Right lobe of liver (tissue), 6 donors: ENCODE measurements around the gene SUSD5. TPM values are rescaled to one million over a fixed set of nuclear protein-coding genes. Genes with fewer than 3 reads are reported as not detected.

Experiments
- ATAC-seq, 4 donors: fragments of 200-7000 bp; cut with Tn5 transposase; one replicate each; pipeline ENCODE4 v1.9.1; 2020; ENCODE audit warnings: mild to moderate bottlenecking in 4 of 4, moderate library complexity in 4 of 4
- DNase-seq, 3 donors: peaks; one replicate each; pipeline ENCODE4 v3.0.0-alpha.2; 2020
- H3K27ac ChIP-seq, 3 donors: fragments of 200-600 bp; one replicate each; pipeline ENCODE4 v1.8.0; 2022
- H3K27me3 ChIP-seq, 2 donors: fragments of 200-600 bp; one replicate each; pipeline ENCODE4 v1.8.0; 2022
- H3K36me3 ChIP-seq, 4 donors: fragments of 200-600 bp; sonication (generic) in 1 of 4; one replicate each; pipeline versions ENCODE4 v1.5.1 to v1.8.0; 2017 to 2022; ENCODE audit warnings: control low read depth in 1 of 4
- H3K4me1 ChIP-seq, 4 donors: fragments of 200-600 bp; sonication (generic) in 1 of 4; one replicate each; pipeline versions ENCODE4 v1.5.1 to v1.8.0; 2017 to 2022; ENCODE audit warnings: control low read depth in 1 of 4
- H3K4me3 ChIP-seq, 3 donors: fragments of 200-600 bp; one replicate each; pipeline ENCODE4 v1.8.0; 2022
- H3K9me3 ChIP-seq, 4 donors: fragments of 200-600 bp; sonication (generic) in 1 of 4; one replicate each; pipeline versions ENCODE4 v1.5.1 to v1.8.0; 2017 to 2022; ENCODE audit warnings: control low read depth in 1 of 4
- CTCF ChIP-seq, 4 donors: fragments of 200-600 bp in 3 of 4; fragments of 450-650 bp in 1 of 4; IDR thresholded peaks; one replicate each; pipeline versions ENCODE4 v1.5.1 to v1.8.0; 2016 to 2022; ENCODE audit warnings: antibody characterized with exemption in 4 of 4, mild to moderate bottlenecking in 2 of 4
- POLR2A ChIP-seq: fragments of 450-650 bp; IDR thresholded peaks from one replicate; pipeline ENCODE4 v1.6.1; 2017; ENCODE audit warnings: antibody characterized with exemption, mild to moderate bottlenecking
- WGBS: methylation state at CpG from one replicate; pipeline ENCODE4 v1.1.6; 2018; ENCODE audit warnings: low coverage, low lambda C conversion rate; ENCODE audit not compliant: insufficient coverage; ENCODE audit errors: missing lambda C conversion rate; 5-methylcytosine and 5-hydroxymethylcytosine counted together
- intact Hi-C, 2 donors: fragments of 100-400 bp; cut with DNase I; formaldehyde crosslinking; loops; one replicate each; pipeline versions ENCODE4 v1.11.2 to v1.14.1; 2022
- total RNA-seq, 6 experiments: library from RNA; depleted of rRNA in 2 of 6; stranded (reverse); fragments of >200 nt in 2 of 6; fragmentation: NEBNext Ultra II Directional in 3 of 6; extraction: Animal tissue kit (Norgen Biotek cat#: 25700) in 3 of 6; gene quantifications; one replicate each; pipeline versions ENCODE4 v1.1.0 to v1.2.4, GENCODE V29; 2016 to 2023
- donor health status: DM: no; HTN: yes; CAD: no.
- donor health status: DM: no; HTN: no; CAD: no.
- donor health status: DM: no; HTN: no; CAD: no.
- donor health status: DM: no; HTN: yes; CAD: no.
- donor health status: DM: no; HTN: yes; CAD: no.

SUSD5 gene
- total RNA-seq, 6 experiments from 2014 or later: 0.05 to 0.20 (median 0.16) TPM; not detected in 2

- H3K9me3 ChIP-seq: no peaks in the 10 kb centered on the region
- TF ChIP-seq POLR2A: no peak
- no peak for TF ChIP-seq CTCF (IDR thresholded peaks at IDR 0.05)
- peaks cover 0 to 54% (median 10%) of the 10 kb centered on the region in 4 donors for H3K36me3 ChIP-seq
- H3K27me3 ChIP-seq: no peaks in the 10 kb centered on the region
- no peak overlapping the region for H3K4me3 ChIP-seq
- H3K27ac ChIP-seq: no peak overlapping the region
- no peaks in the 10 kb centered on the region for H3K4me1 ChIP-seq
- intact Hi-C loops: no loop called here
- no peak for DNase-seq
- WGBS: 55% methylated on average over 1 of the region's 1 CpG
- no peak for ATAC-seq
Measured at GRCh38 chr3:33128706-33129105, 89.9 kb downstream of the SUSD5 start.

- no peaks in the 10 kb centered on the region for H3K4me1 ChIP-seq
- DNase-seq (no peak), ATAC-seq (no peak)
- peaks cover 0 to 42% (median 3%) of the 10 kb centered on the region in 4 donors for H3K36me3 ChIP-seq
- no peak overlapping the region for H3K27ac ChIP-seq
- WGBS: 84% methylated on average over 3 of the region's 3 CpGs
- TF ChIP-seq CTCF (IDR thresholded peaks at IDR 0.05) (no peak), POLR2A (no peak)
- intact Hi-C loops: no loop called here
- no peaks in the 10 kb centered on the region for H3K27me3 ChIP-seq
- no peak overlapping the region for H3K4me3 ChIP-seq
- no peaks in the 10 kb centered on the region for H3K9me3 ChIP-seq
Measured at GRCh38 chr3:33125840-33126239, 92.8 kb downstream of the SUSD5 start.

- Histone ChIP-seq H3K9me3 (no peaks in the 10 kb centered on the region), H3K36me3 (peaks cover 0 to 38% (median 3%) of the 10 kb centered on the region in 4 donors), H3K27ac (no peak overlapping the region), H3K4me1 (no peaks in the 10 kb centered on the region), H3K4me3 (no peak overlapping the region), H3K27me3 (no peaks in the 10 kb centered on the region)
- intact Hi-C loops: no loop called here
- WGBS: no CpG with 5 or more reads among the region's 1 CpG
- TF ChIP-seq POLR2A (no peak), CTCF (IDR thresholded peaks at IDR 0.05) (no peak)
- ATAC-seq (no peak), DNase-seq (no peak)
Measured at GRCh38 chr3:33124638-33125037, 94.0 kb downstream of the SUSD5 start.

GRCh38 chr3:33122991-33123390, 95.6 kb downstream of the SUSD5 start:
- H3K9me3 ChIP-seq: no peaks in the 10 kb centered on the region
- H3K36me3 ChIP-seq: peaks cover 0 to 34% (median 3%) of the 10 kb centered on the region in 4 donors
- H3K27ac ChIP-seq: no peak overlapping the region
- H3K4me3 ChIP-seq: no peak overlapping the region
- intact Hi-C loops: no loop called here
- H3K4me1 ChIP-seq: peaks cover 0 to 4% (median 0%) of the 10 kb centered on the region in 4 donors
- ATAC-seq (no peak), DNase-seq (peak in 1 of 3 donors; percentile 11)
- TF ChIP-seq POLR2A: no peak
- no peak for TF ChIP-seq CTCF (IDR thresholded peaks at IDR 0.05)
- 94% methylated on average over 3 of the region's 5 CpGs for WGBS
- H3K27me3 ChIP-seq: no peaks in the 10 kb centered on the region

- H3K4me1 ChIP-seq: peaks cover 0 to 13% (median 2%) of the 10 kb centered on the region in 4 donors
- TF ChIP-seq CTCF (IDR thresholded peaks at IDR 0.05) (no peak), POLR2A (no peak)
- H3K27ac ChIP-seq: no peak overlapping the region
- 33% methylated on average over 2 of the region's 3 CpGs for WGBS
- no peak for DNase-seq
- intact Hi-C loops: no loop called here
- H3K27me3 ChIP-seq: no peaks in the 10 kb centered on the region
- no peaks in the 10 kb centered on the region for H3K9me3 ChIP-seq
- H3K36me3 ChIP-seq: peaks cover 0 to 12% (median 2%) of the 10 kb centered on the region in 4 donors
- H3K4me3 ChIP-seq: no peak overlapping the region
- peak in 2 of 4 donors; percentile 28 to 31 for ATAC-seq
Measured at GRCh38 chr3:33119891-33120290, 98.7 kb downstream of the SUSD5 start.
